Right ventricle myocardium superior (tissue), 1 donor: ENCODE data around the gene THTPA. TPM values are rescaled to one million over a fixed set of nuclear protein-coding genes. Genes with fewer than 3 reads are reported as not detected.

Experiments
- ATAC-seq: fragments of 200-7000 bp; cut with Tn5 transposase; one replicate; pipeline ENCODE4 v1.9.1; 2020; ENCODE audit warnings: mild to moderate bottlenecking; ENCODE audit not compliant: poor library complexity
- DNase-seq: peaks from one replicate; pipeline ENCODE4 v3.0.0-alpha.2; 2020
- intact Hi-C: fragments of 100-400 bp; cut with DNase I; formaldehyde crosslinking; loops from one replicate; pipeline ENCODE4 v1.11.2; 2022
- total RNA-seq: library from RNA; stranded (reverse); fragmentation: NEBNext Ultra II Directional; extraction: Animal tissue kit (Norgen Biotek cat#: 25700); gene quantifications from one replicate; pipeline ENCODE4 v1.2.1, GENCODE V29; 2021
- donor health status: DM: no; HTN: yes; CAD: no; lungs with severe emphysema.

THTPA gene
- total RNA-seq, 1 donor from 2014 or later: 15.4 TPM

GRCh38 chr14:23547924-23548323, 8.1 kb upstream of the THTPA start:
- ATAC-seq (no peak), DNase-seq (no peak)
- intact Hi-C loops: no loop called here

- intact Hi-C loops: no loop called here
- peak; percentile 3 for DNase-seq
- ATAC-seq: no peak
Observed at GRCh38 chr14:23548351-23549318, 7.4 kb upstream of the THTPA start.

GRCh38 chr14:23550131-23550811, 5.8 kb upstream of the THTPA start:
- ATAC-seq (no peak), DNase-seq (no peak)
- intact Hi-C loops: no loop called here

- ATAC-seq (peak; percentile 26), DNase-seq (peak; percentile 62)
- intact Hi-C loops: no loop called here
Observed at GRCh38 chr14:23550812-23551265, 5.2 kb upstream of the THTPA start.

- peak; percentile 90 for DNase-seq
- ATAC-seq: peak; percentile 79
- intact Hi-C loops: no loop called here
Observed at GRCh38 chr14:23551266-23552028, 4.6 kb upstream of the THTPA start, which contains the start of gene ZFHX2. TSS of gene ZFHX2 (minus strand) at chr14:23551765. CDS start at chr14:23535325, 16,440 bp downstream.

- ATAC-seq (no peak), DNase-seq (no peak)
- intact Hi-C loops: no loop called here
Observed at GRCh38 chr14:23555533-23555881, 564 bp upstream of the THTPA start.

- intact Hi-C loops: no loop called here
- ATAC-seq (no peak), DNase-seq (no peak)
Observed at GRCh38 chr14:23556700-23557440, 799 bp downstream of the THTPA start.

DNA sequence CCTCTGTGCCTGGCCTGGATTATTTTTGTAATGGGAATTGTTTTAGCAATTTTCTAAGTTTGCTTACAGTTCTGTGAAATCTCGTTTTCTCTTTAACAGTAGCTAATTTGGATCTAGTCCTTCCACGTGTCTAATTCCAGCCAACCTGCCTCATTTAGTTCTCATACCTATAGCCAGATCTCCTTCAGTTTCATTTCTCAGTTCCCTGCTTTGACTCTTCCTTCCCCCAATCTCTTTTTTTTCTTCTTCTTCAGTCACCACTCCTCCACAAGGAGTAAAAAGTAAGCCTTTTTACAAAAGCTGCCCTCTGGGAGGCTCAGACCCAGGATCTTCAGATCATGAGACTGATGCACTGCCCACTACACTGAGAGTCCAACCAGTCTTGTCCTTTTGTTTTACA, 1.4 kb downstream of the THTPA start:
- ATAC-seq (no peak), DNase-seq (no peak)
- intact Hi-C loops: no loop called here

- DNase-seq (no peak), ATAC-seq (no peak)
- intact Hi-C loops: no loop called here
Observed at GRCh38 chr14:23557946-23558345, 1.9 kb downstream of the THTPA start.

DNA sequence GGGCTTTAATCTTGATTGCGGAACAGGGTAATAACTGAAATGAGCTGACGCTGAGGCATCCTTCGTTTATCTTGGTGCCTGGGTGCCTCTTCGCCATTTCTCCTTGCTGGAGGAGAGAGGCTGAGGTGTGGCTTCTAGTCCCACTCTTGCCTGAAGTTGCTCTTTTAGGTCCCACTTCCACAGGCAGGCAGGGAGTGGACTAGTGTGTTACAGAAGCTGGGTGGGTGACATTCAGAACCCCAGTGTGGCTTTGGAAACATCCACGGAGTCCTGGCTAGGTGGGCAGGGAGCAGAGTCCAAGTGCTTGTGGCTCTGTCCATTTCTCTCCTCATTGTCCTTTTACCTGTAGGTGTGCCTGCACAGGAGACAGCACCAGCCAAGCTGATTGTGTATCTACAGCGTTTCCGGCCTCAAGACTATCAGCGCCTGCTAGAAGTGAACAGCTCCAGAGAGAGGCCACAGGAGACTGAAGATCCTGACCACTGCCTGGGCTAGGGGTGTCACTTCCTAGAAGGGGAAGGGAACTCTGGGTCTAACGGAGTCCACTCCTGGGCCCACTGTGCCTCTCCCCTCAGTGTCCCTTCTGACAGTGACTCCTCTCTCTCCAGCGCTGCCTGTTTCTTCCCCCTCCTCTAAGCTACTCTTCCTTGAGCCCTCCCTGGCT, 2.4 kb downstream of the THTPA start:
- ATAC-seq (no peak), DNase-seq (no peak)
- intact Hi-C loops: no loop called here

GRCh38 chr14:23559010-23559925, 3.2 kb downstream of the THTPA start:
- peak; percentile 70 for DNase-seq
- intact Hi-C loops: no loop called here
- no peak for ATAC-seq

- intact Hi-C loops: loop anchor here (10.0 kb wide), 2 partner anchors 235 to 295 kb away; partner anchors contain the start of gene PABPN1
- DNase-seq: no peak
- ATAC-seq: no peak
Observed at GRCh38 chr14:23559926-23560520, 4.0 kb downstream of the THTPA start.

DNA sequence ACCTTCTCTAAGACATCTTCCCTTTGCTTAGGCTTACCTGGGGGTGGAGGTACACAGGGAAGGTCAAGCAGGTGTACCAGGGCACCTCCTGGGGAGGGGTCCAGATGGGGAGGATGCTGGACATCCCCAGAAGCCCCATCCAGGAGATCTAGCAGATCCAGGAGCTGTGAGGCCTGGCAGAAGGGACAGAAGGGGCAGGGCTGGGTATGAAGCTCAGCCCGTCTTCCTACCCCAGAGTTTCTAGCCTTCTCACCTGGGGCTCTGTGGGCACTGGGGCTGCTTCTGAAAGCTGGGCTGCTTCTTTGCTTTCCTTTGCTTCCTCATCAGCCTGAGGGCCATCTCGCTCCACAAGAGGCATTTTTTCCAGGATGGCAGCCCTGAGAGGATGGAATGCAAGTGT, 5.2 kb downstream of the THTPA start:
- intact Hi-C loops: loop anchor here (10.0 kb wide), 2 partner anchors 236 to 296 kb away; partner anchors contain the start of gene PABPN1
- ATAC-seq (no peak), DNase-seq (no peak)

- ATAC-seq (no peak), DNase-seq (no peak)
- intact Hi-C loops: loop anchor here (1.0 to 10.0 kb wide), 3 partner anchors 84 to 297 kb away; partner anchors contain the start of gene PABPN1
Observed at GRCh38 chr14:23561873-23562821, 6.1 kb downstream of the THTPA start.

- DNase-seq (no peak), ATAC-seq (peak; percentile 34)
- intact Hi-C loops: loop anchor here (1.0 to 10.0 kb wide), 3 partner anchors 85 to 298 kb away; partner anchors contain the start of gene PABPN1
Observed at GRCh38 chr14:23562822-23563472, 6.9 kb downstream of the THTPA start.
